Amygdala (tissue), 56 donors: Measurements from ENCODE around the gene WDR36.

Source experiments
- DNase-seq, 56 donors: peaks; one replicate each; lab custom pipeline; 2025; lab: John Stamatoyannopoulos, UW

WDR36 gene

GRCh38 chr5:111092062-111092853 is at the start of gene WDR36:
TSS of gene WDR36 (plus strand) at chr5:111092348. CDS start at chr5:111092457, 109 bp downstream.
- peak; percentile 15 to 93 (median 84) for DNase-seq

GRCh38 chr5:111043712-111044506 is 48.2 kb upstream of the WDR36 start:
- DNase-seq = no peak

- no peak for DNase-seq
These were observed 34.1 kb upstream of the WDR36 start for GRCh38 chr5:111058064-111058463.

- no peak for DNase-seq
These were observed 32.0 kb upstream of the WDR36 start for GRCh38 chr5:111060169-111060568.

GRCh38 chr5:111061618-111062017 is 30.5 kb upstream of the WDR36 start:
- DNase-seq = no peak

- no peak for DNase-seq
These were observed 28.3 kb upstream of the WDR36 start for GRCh38 chr5:111063709-111064322.

- no peak for DNase-seq
These were observed 25.7 kb upstream of the WDR36 start for GRCh38 chr5:111066261-111066938.

- DNase-seq = no peak
These were observed 23.9 kb upstream of the WDR36 start for GRCh38 chr5:111068213-111068612.

- DNase-seq = no peak
These were observed 22.3 kb upstream of the WDR36 start for GRCh38 chr5:111069839-111070238.

- DNase-seq = peak in 4 of 56 donors; percentile 1 to 9 (median 4)
These were observed 21.6 kb upstream of the WDR36 start for GRCh38 chr5:111070272-111071134.

- no peak for DNase-seq
These were observed 20.7 kb upstream of the WDR36 start, which contains the start of gene TSLP for GRCh38 chr5:111071413-111071812. TSS of gene TSLP (plus strand) at chr5:111071713. CDS start at chr5:111071891, 178 bp downstream.

GRCh38 chr5:111072949-111073682 is 19.0 kb upstream of the WDR36 start:
- DNase-seq = peak in 4 of 56 donors; percentile 1 to 30 (median 10)

GRCh38 chr5:111074244-111074643 is 17.9 kb upstream of the WDR36 start:
- DNase-seq = no peak

- no peak for DNase-seq
These were observed 16.6 kb upstream of the WDR36 start for GRCh38 chr5:111075520-111075919.

GRCh38 chr5:111076091-111076490 is 16.1 kb upstream of the WDR36 start:
- DNase-seq = no peak

- DNase-seq = no peak
These were observed 14.5 kb upstream of the WDR36 start for GRCh38 chr5:111077678-111078077.

GRCh38 chr5:111079846-111080245 is 12.3 kb upstream of the WDR36 start:
- DNase-seq = no peak

GRCh38 chr5:111083323-111083722 is 8.8 kb upstream of the WDR36 start:
- DNase-seq = no peak

- DNase-seq = no peak
These were observed 3.8 kb downstream of the WDR36 start for GRCh38 chr5:111095982-111096381.
